ENCODE measurements around the gene PTPRR.

The PTPRR gene

DNA sequence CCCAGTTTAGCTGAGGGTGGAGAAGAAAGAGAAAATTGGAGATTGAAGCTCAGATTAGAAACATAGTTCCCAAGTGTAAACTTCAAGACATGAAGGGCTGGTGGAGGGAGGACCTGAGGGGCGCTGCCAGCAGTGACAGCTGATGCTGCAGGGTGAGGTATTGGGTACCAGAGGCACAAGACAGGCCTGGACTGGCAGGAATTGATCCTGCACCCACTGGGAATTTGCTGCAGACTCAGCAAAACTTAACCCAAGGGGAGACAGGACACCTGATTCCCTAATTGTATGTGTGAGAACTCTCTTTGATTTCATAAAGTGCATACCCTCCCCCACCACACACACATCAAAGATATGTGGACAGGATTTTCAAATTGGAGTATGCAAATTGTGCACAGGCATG is 11.6 kb downstream of the PTPRR start:
- DNase-seq = no peak

DNA sequence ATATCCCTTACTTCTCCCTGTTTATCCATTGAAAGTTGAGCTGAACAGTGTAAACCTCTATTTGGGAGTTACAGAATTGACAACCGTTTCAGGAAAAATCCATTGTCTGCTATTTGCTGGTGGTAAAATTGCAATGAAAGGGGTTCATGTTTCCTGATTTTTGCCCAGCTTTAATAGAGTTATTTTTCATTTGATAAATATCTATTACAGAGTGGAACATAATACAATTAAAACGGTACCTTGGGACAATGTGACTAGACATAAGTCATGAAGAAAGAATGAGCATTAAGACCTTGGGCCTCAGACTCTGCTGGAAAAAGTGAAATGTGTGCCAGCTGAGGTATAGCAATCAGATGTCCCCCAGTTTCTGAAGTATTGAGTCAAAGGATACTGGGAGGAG is 13.1 kb downstream of the PTPRR start:
- DNase-seq = no peak

DNA sequence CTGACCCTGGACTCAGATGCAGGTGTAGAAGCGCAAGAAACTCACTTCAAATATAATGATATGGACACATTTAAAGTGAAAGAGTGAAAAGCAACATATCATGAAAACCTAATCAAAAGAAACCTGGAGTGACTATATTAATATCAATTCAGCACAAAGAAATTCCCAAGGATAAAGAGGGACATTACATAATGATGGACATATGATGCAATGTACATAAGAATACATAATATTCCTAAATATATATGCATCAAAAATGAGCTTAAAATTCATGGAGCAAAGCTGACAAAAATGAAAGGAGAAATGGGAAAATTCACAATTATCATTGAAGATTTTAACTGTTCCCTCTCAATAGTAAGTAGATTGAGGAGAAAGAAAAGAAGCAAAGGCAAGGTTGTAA is 24.6 kb downstream of the PTPRR start:
- DNase-seq = no peak

DNA sequence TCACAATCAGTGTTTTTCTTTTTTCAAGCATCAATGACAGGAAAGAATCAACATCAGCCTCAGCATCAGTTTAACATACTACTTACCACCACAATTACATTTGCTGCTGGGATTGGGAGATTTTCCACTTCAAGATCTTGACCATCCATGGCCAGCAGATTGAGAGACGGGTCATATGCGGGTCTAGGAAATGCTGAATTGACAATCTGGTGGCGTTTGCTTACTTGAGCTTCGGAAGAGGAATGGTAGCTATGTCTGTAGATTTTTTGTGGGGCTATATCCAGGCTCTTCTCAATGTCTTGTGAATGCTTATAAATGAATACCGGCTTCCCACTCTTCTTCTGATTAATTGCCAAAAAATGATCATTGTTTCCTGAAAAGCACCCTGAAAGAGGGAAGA is 27.9 kb downstream of the PTPRR start:
- DNase-seq = no peak

DNA sequence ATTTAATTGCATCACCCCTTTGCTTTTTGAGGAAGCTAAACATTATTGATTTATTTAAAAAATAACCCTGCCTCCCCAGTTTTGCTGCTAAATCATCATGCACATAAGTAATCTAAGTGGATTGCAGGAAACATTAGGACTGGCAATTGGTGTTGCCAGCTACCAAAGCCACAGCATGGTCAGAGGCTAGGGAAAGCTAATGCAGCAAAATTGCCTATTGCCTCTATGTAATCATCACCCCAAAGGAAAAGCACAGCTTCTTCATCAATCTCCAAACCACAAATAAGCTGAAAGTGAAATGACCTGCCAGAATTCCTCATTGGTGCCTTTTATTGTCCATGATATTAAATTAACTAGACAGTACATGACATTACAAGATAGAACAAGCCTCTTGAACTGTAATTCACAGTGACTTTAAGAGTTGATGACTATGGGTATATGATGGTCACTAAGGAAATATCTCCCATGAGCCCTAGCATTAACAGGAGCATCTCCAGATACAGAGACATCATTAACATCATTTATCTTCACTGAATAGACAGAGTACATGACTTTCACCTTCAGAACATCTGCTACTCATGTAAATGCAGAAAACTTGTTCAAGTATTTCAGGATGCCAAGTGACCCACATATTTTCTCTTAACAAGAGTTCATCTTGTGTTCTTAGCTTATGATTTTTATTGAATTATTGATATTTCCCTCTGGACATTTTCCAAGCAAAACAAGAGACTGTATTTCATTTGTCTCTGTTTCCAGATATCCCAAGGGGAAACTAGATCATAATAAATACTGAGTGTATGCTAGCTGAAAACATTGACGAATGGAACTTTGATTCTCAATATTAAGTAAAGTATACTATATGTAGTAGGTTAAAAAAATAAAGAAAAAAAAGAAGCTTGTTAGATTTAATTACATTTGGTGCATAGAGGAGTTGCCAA is 29.4 kb downstream of the PTPRR start:
- DNase-seq = no peak

DNA sequence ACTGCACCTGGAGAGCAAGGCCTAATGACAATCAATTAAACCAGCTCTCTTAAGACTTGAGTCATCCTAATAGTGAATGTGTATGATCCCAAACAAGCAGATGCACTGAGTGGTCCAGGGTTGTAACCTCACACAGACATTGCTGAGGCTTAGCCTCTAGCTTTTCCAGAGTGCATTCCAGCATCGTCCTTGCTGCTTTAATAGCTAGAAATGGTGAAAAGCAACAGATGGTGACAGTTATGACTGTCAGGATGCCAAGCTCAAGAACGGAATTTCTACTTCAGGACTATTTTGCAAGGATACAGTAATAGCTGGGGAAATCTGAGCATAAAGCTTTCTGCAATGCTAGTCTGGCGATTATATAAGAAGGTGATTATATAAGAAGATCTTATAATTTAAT is 34.6 kb downstream of the PTPRR start:
- no peak for DNase-seq

DNA sequence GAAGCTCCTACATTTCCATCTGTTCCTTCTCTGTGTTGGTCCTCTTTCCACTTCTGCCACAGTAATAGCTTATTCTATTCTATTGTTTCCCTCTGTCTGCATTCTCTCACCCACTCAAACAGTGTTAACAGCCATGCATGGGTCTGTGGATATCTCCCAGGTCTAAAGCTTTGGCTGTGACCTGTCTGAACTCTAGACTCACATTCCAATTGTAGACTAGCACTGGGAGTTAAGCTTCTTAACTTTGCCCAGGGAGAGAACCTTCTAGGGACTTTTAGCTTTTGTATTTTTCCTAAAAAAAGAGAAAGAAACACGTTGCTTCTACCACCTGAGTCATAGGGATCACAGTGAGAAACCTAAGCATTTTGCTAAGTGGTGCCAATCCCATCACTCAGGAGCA is 36.7 kb downstream of the PTPRR start:
- DNase-seq = no peak

DNA sequence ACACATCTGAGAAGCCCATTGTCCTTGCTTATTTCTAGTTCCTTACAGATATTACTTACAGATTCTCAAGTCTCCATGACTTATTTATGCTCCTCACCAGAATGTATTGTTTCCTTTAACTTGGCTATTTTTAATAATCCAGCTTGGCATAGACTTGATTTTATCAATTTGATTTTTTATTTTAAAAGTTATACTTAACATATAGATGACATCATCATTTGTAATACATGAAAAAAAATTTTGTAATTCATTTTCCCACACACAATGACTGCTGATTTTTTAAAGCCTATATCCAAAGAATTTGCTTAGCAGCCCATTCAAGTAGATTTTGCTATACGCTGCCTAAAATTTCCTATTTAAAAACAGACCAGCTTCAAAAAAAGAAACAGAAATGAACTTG is 39.8 kb downstream of the PTPRR start:
- no peak for DNase-seq

DNA sequence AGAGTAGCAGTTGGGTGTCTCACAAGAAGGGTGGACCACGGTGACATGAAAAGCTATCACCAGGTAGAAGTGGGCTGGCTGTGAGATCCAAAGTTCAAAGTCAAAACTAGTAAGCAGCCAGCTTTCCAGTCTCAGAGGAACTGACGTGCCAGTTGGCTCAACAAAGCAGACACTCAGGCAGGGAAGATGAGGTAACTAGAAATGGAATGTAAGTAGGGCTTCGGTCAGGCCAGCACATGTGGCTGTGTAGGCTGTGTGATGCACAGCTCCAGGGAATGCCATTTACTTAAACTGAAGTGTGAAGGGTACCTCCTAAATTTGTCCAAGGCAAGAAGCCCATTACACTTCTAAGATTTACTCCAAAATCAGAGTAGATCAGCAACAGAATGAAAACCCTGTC is 43.6 kb downstream of the PTPRR start:
- DNase-seq = no peak

DNA sequence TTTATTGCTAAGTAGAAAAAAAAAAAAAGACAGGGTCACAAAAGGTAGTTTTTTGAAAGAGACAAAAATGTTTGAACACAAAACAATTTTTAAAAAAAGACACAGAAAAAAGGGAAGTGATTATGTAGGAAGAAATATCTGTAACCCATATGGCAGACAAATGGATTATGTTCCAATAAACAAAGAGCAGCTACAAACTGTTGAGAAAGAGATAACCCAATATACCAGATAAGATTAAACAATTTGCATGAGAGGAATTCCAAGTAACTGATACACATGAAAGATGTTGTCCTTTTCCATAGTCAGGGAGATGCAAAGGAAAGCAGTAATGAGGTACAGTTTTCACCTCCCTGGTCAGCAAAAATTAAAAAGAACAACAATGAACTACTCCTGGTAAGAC is 44.9 kb downstream of the PTPRR start:
- DNase-seq = no peak

DNA sequence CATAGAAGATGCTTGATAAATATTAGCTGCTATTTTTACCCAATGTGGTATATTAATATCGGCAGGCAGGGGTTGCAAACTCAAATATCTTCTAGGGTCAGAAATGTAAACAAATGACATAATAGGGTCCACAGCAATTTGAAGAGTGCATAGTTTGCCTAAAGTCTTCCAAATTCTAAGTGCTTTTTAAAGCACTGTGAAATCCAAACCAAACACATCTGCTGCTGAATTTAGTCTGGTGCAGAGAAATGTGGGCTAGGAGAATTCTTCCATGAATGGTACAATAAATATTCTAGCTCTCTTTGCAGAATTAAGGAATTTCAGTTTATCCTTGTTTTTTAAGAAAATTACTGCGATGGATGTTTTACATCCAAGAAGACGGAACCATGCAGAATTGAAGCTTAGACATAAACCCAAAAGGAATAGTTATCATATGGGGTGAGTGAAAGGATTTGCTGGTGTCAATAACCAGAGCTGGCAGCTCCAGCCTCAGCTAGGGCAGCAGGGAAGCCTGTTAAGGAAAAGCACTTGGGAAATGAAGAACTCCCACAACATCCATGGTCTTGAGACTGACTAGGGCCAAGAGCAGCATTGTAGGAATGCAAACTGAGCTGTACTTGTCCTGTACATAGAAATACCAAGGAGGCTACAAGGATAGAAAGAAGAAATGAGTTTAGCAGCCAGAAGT is 65.5 kb downstream of the PTPRR start:
- no peak for DNase-seq

DNA sequence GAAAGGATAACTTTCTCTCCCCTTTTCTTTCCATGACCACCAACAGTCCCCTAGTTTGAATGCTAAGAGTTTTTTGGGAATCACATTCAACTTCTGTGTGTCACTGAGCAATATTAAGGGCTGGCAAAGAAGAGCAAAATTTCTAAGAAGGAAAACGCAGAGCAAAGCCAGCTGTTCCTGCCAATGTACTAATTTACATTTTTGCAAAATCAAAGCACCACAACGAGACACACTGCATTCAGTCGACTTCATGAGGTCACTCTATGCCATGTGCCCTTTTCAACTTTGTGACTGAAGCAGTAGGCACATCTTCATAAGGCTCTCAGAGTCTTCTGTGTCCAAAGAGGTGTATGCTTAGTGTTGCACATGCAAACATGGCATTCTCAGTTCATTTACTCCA is 66.4 kb downstream of the PTPRR start:
- DNase-seq = no peak

DNA sequence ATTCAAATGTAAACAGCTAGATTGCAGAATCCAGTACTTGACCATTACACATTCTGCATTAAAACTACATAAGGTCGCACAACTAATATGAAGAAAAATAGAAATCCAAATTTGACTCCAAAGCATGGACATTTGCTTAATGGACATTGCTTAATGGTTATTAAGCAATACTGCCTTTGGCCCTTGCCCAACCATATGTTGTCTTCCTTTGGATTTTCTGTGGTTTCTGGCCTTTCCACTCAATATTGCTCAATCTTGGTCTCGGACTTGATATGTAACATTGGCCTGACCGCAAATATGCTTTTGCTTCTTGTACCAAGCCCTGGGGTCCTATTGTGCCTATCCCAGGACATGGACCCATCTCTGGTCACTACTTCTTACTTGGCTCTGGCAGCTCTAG is 67.2 kb downstream of the PTPRR start:
- DNase-seq = no peak

DNA sequence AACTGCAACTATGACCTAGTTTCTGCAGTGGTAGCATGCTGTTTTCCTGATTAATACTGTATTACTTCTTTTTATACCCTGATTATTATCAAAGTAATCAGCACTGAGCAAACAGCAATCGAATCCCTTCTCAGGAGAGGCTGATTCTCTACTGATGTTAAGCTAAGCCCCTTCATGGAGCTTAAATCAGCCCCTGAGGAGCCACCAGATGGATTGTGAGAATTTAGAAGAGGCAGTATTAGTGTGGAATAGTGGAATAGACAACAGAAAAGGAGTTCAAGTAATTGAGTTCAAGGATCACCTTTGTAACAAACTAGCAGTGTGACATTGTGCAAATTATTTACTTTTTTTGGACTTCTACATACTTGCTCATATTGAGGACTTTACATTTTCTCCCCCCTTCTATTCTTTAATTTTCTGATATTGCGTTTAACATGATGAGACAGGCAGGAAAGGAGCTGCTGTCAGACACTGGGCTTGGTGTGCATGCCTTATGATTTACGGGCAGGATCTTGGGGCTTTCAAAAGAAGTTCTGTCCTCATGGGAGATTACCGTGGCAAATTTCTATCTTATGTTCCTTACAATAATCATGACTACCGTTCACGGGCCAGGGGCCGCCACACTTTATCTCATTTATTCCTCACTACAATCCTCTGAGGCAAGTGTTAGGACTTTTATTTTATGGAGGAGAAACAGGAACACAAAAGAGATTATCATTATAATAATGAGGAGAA is 68.0 kb downstream of the PTPRR start:
- no peak for DNase-seq

DNA sequence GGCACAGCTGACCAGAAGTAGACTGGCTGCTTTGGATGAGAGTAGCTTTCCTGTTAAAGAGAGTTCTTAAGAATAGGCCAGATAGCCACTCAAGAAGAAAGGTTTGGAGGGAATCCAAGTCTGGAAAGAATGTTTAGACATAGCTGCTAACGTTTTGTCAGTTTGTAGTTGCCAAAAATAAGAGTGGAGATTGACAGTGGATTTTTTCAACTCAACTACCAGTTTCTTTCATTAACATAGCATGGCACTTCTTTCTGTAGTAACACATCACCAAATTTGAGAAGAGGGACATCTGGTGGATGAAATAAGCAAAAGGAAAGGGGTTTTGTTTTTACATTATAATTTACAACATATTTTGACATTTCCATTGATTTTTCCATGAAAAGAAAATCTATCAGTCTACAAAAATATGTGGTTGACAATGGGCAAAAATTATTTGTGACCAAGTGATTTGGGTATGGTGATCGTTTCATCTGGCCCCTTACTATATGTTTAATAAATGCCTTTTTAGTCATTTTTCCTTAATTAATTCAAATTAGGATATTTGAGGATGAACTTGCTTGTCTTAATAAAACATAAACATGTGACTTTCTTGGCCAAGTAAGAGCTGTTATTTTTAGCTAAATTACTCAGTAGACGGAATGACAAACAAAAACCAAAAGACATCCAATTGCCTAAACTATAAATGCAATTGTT is 71.1 kb downstream of the PTPRR start:
- DNase-seq = no peak

DNA sequence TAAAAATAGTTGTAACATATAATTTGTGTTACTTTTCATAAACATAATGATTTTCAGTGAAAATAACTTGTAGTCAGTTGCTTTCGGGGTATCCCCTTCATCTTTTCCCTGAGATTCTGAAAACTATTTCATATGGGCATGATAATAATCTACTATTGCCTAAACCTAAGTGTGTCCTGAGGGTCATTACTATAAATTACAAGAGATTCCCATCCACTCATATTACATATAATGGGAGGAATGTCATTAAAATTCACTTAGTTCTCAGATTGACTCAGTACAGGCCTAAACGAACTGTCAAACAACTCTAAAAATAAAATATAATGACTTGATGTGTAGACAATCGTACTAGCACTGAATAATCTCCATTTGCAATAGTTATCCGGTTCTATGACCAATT is 72.7 kb downstream of the PTPRR start:
- DNase-seq = no peak

DNA sequence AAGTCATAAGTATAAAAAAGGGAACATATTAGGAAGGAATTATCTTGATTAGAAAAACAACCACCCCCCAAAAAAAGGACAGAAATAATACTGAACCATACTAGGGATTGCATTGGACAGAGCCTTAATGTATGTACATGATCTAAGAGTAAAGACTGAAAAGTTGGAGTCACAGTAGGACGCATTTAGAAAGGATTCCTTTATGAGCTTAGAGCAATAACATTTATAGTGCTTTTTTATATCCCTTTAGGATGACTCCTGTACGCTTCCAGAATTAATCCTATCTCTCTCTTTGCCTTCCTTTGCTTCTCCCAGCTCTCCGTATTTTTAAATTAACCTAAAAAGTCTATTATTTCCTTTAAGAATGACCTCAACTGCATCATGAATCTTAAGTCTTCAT is 75.3 kb downstream of the PTPRR start:
- no peak for DNase-seq

DNA sequence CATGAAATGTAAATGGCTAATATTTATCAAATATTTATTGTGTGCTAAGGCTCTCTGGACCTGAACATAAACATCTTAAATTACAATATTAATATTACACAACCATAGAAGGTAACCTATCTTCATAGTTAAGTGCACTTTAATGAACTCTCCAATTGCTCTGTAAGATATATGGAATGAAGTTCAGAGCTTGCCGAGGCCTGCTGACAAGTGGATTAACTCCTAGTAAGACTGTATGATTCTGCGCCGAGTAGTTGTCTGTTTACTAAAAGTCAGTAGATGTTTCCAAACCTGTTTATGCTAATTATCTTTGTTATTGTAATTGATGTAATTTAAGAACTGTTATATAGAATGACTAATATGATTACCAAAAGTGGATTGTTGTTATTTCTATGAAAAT is 77.2 kb downstream of the PTPRR start:
- no peak for DNase-seq

DNA sequence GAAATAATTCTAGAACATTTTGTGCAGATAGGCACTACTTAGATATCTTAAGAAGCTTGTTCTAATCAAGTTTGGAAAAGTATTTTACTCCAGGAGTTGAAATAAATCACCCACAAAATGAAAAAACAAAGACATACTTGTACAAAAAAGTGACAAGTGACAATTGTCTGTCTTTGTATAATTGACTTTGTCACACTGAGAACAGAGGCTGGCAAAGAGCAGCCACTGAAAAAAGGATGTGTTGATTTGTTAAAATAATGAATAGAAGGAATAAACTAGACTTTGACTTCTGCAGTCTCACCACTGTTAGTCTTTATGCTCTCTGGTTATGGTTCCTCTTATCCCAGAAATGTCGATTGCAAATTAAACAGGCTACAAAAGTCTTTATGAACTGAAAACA is 77.6 kb downstream of the PTPRR start:
- no peak for DNase-seq

DNA sequence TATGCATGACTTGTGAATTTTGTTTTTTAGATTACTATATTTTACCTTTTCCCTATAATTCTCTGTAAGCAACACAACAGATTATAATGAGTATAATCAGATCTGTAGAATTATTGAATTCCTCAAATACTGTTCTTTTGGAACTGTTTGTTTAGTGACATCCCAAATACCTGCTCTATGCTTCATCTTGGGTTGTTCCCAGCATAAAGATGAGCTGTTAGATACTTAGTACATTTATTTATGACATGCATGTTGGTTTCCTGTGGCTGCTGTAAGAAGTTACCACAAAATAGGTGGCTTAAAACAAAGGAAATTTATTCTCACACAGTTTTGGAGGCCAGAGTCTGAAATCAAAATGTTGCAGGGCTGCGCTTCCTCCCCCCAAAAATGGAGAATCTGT is 78.4 kb downstream of the PTPRR start:
- DNase-seq = no peak

DNA sequence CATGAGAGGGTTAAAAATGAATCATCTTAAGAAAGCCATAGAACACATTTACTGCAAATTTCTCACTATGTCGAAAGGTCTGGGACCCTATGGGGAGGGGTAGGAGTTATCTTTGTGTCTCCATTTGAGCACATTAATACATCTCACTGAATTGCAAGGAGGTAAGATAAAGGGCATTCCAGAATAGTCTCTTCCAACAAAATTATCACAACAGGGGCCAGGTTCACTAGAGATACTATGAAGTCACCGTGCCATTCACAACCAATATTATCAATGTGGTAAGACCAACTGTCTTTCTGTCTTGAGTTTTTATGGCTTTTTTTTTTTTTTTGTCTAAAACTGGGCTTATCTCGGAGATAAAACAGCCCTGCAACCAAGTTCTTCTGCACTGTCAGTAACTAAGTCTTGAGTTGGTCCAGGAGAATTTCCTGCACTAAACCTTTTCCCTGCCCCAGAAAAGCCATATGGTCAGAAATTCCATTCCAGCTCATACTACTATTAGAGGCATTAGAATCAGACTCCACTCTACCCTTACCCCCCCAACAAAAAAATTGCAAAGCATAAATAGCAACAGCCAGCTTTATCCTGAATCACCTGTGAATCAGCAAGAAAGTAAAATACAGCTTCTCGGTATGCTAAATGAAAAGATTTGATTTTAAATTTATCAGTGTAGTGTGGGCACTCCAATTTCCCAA is 79.7 kb downstream of the PTPRR start:
- no peak for DNase-seq

DNA sequence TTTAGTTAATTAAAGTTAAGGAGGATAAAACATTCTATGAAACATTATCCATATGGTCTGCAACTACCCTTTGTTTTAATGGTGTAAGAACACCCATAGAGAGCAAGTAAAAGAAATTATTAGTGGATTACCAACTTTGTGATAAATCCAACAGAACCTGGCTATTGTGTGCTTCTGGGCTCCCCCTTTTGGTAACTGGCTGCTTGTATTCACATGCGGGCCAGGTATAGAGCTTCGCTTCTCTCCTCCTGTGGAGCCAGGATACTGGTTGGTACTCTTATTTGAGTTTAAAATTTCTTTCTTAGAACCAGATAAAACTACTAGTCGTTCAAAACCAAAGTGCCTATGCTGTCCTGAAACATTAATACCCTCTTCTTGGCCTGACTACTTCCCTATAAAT is 81.0 kb downstream of the PTPRR start:
- DNase-seq = no peak

DNA sequence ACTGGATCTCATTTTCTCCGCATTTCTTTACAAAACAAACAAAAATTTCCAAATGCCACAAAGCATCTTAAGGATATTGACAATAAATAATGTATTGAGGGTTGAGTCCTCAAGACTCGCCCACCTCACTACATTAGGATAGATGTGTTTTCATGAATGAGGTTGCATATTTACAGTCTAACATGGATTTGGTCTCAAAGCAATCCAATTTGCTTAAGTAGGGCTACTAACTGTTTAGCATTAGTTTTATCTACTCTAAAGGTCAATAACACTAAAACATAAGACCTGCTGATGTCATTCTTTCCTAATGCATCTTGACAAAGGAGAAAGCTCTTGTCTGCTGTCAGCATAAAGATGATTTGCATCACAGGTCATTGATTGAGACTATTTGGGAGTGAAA is 82.4 kb downstream of the PTPRR start:
- DNase-seq = no peak
